Measurements from ENCODE around the gene SHISA7.

Gene SHISA7

DNA sequence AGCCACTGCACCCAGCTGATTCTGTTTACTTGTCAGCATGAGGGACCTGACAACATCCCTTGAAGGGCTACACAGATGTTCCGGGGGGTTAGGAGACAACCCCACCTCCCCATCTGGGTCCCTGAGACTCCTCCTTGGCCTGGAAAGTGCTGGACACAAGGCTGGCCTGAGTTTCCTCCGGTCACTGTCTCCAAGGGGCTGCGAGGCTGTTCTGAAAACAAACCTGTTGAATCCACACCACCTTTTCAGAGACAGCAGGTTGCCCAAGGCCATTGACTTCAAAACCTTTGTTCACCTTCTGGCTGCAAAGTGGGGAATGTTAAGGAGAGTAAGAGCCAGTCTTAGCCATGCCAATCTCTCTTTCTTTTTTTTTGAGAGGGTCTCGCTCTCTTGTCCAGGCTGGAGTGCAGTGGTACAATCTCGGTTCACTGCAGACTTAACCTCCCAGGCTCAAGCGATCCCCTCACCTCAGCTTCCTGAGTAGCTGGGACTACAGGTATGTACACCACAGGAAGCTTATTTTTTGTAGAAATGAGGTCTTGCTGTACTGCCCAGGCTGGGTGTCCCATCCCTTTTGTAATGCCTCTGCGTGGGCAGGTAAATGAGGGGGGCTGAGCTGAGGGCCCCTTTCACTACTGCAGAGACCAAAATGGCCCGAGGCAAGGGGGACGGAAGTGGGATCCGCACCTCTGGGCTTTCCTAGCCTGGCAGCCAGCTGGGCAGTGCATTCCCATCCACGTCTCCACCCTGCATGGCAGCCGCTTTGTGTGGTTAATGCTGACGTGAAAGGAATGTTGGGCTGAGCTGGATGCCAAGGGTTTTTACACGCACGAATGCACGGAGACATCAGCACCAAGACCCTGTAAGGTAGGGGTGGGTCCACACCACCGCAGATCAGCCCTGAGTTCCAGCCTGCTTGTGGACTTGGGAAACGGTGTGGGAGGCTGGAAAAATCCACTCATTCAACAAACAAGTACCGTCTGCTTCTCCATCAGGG, 31.5 kb upstream of the SHISA7 start:
- no peak overlapping the region for H3K9ac ChIP-seq (ENCODE audit: low read length)
- no peak overlapping the region for H3K4me2 ChIP-seq (ENCODE audit: low read length)
- H3K4me1 ChIP-seq (ENCODE audit: insufficient read depth, low read length, severe bottlenecking): peaks cover 17% of the 10 kb centered on the region
- no peaks in the 10 kb centered on the region for H3K79me2 ChIP-seq (ENCODE audit: insufficient read depth, low read length)
- TF ChIP-seq, protein P1, sequence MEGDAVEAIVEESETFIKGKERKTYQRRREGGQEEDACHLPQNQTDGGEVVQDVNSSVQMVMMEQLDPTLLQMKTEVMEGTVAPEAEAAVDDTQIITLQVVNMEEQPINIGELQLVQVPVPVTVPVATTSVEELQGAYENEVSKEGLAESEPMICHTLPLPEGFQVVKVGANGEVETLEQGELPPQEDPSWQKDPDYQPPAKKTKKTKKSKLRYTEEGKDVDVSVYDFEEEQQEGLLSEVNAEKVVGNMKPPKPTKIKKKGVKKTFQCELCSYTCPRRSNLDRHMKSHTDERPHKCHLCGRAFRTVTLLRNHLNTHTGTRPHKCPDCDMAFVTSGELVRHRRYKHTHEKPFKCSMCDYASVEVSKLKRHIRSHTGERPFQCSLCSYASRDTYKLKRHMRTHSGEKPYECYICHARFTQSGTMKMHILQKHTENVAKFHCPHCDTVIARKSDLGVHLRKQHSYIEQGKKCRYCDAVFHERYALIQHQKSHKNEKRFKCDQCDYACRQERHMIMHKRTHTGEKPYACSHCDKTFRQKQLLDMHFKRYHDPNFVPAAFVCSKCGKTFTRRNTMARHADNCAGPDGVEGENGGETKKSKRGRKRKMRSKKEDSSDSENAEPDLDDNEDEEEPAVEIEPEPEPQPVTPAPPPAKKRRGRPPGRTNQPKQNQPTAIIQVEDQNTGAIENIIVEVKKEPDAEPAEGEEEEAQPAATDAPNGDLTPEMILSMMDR (IDR thresholded peaks at IDR 0.05; ENCODE audit: low read length): no peak
- no peak for TF ChIP-seq EZH2 (IDR thresholded peaks at IDR 0.05; ENCODE audit: borderline replicate concordance, low read length)
- H3F3A ChIP-seq (ENCODE audit: insufficient read depth, low read length): no peaks in the 10 kb centered on the region
- H3K4me3 ChIP-seq (ENCODE audit: low read depth, low read length, poor library complexity, severe bottlenecking): no peak overlapping the region
- no peaks in the 10 kb centered on the region for H4K20me1 ChIP-seq (ENCODE audit: insufficient read depth, low read length)
- no peaks in the 10 kb centered on the region for H3K9me3 ChIP-seq (ENCODE audit: low read length)
- no peaks in the 10 kb centered on the region for H3K27me3 ChIP-seq (ENCODE audit: insufficient read depth, low read length)
- no peaks in the 10 kb centered on the region for H3K36me3 ChIP-seq (ENCODE audit: insufficient read depth, low read length)
- no peak overlapping the region for H3K27ac ChIP-seq (ENCODE audit: low read depth, low read length, poor library complexity, severe bottlenecking)
- no peak overlapping the region for H2AFZ ChIP-seq (ENCODE audit: low read length)
- no peaks in the 10 kb centered on the region for H3K9me2 ChIP-seq (ENCODE audit: low read depth, low read length)

DNA sequence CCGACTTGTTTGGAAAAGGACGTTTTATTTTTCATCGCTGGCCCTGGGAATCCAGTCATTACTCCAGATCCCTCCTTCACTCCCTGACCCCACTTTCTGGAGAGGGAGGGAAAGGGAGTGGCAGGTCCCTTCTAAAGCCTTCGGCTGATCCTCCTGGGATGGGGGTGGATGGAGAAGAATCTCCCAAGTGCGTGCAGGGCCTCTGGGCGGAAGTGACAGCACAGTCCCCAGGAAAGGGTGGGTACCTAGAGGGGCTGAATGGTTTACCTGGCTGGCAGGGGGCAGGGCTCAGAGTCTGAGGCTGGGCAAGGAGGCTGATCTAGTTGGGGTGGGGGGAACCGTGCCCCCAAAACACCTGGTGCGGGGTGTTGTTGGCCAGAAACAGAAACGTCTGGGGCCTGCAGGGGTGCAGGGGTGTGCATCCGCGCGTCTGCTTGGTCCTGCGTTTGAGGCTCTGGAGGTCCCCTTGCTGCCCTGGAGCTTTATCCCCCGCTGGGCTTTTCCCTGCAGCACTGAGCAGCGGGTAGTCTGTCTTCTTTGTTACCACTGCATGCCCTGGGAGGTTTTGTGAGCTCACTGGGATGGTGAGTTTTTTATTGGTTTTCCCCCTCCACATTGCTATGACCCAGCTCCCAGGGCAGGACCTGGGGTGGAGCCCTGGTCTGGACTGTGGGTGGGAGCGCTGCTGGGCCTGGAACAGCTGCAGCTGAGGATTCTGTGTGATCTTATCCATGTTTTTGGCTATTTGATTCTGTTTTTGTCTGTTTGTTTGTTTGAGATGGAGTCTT, 30.3 kb upstream of the SHISA7 start:
- H4K20me1 ChIP-seq (ENCODE audit: insufficient read depth, low read length): no peaks in the 10 kb centered on the region
- peaks cover 17% of the 10 kb centered on the region for H3K4me1 ChIP-seq (ENCODE audit: insufficient read depth, low read length, severe bottlenecking)
- H3K9me3 ChIP-seq (ENCODE audit: low read length): no peaks in the 10 kb centered on the region
- no peak overlapping the region for H3K9ac ChIP-seq (ENCODE audit: low read length)
- H3K36me3 ChIP-seq (ENCODE audit: insufficient read depth, low read length): no peaks in the 10 kb centered on the region
- no peaks in the 10 kb centered on the region for H3K27me3 ChIP-seq (ENCODE audit: insufficient read depth, low read length)
- H3K9me2 ChIP-seq (ENCODE audit: low read depth, low read length): no peaks in the 10 kb centered on the region
- no peaks in the 10 kb centered on the region for H3F3A ChIP-seq (ENCODE audit: insufficient read depth, low read length)
- no peak overlapping the region for H3K4me2 ChIP-seq (ENCODE audit: low read length)
- no peak overlapping the region for H2AFZ ChIP-seq (ENCODE audit: low read length)
- H3K27ac ChIP-seq (ENCODE audit: low read depth, low read length, poor library complexity, severe bottlenecking): no peak overlapping the region
- no peak overlapping the region for H3K4me3 ChIP-seq (ENCODE audit: low read depth, low read length, poor library complexity, severe bottlenecking)
- TF ChIP-seq, protein P1 (IDR thresholded peaks at IDR 0.05; ENCODE audit: low read length): no peak
- no peak for TF ChIP-seq EZH2 (IDR thresholded peaks at IDR 0.05; ENCODE audit: borderline replicate concordance, low read length)
- no peaks in the 10 kb centered on the region for H3K79me2 ChIP-seq (ENCODE audit: insufficient read depth, low read length)

- Histone ChIP-seq H3K9me3 (ENCODE audit: low read length) (no peaks in the 10 kb centered on the region), H4K20me1 (ENCODE audit: insufficient read depth, low read length) (no peaks in the 10 kb centered on the region), H3K4me3 (ENCODE audit: low read depth, low read length, poor library complexity, severe bottlenecking) (no peak overlapping the region), H3K9me2 (ENCODE audit: low read depth, low read length) (no peaks in the 10 kb centered on the region), H2AFZ (ENCODE audit: low read length) (no peak overlapping the region), H3K4me1 (ENCODE audit: insufficient read depth, low read length, severe bottlenecking) (peaks cover 9% of the 10 kb centered on the region), H3F3A (ENCODE audit: insufficient read depth, low read length) (no peaks in the 10 kb centered on the region), H3K36me3 (ENCODE audit: insufficient read depth, low read length) (no peaks in the 10 kb centered on the region), H3K9ac (ENCODE audit: low read length) (no peak overlapping the region), H3K27me3 (ENCODE audit: insufficient read depth, low read length) (no peaks in the 10 kb centered on the region), H3K27ac (ENCODE audit: low read depth, low read length, poor library complexity, severe bottlenecking) (no peak overlapping the region), H3K4me2 (ENCODE audit: low read length) (no peak overlapping the region), H3K79me2 (ENCODE audit: insufficient read depth, low read length) (no peaks in the 10 kb centered on the region)
- TF ChIP-seq, protein P1 (IDR thresholded peaks at IDR 0.05; ENCODE audit: low read length): no peak
- no peak for TF ChIP-seq EZH2 (IDR thresholded peaks at IDR 0.05; ENCODE audit: borderline replicate concordance, low read length)
Measured at GRCh38 chr19:55472463-55472862, 29.4 kb upstream of the SHISA7 start.

Measured in OCI-LY1 (cell line).